Right lobe of liver (tissue), 4 donors: ENCODE data around the gene ADGRL3.

Experiments used
- POLR2A ChIP-seq: fragments of 450-650 bp; IDR thresholded peaks from one replicate; pipeline ENCODE4 v1.6.1; 2017; ENCODE audit warnings: antibody characterized with exemption, mild to moderate bottlenecking
- TF ChIP-seq, protein P1 (sequence below), 4 donors: fragments of 200-600 bp in 3 of 4; fragments of 450-650 bp in 1 of 4; IDR thresholded peaks; one replicate each; pipeline versions ENCODE4 v1.5.1 to v1.8.0; 2016 to 2022; ENCODE audit warnings: antibody characterized with exemption in 4 of 4, mild to moderate bottlenecking in 2 of 4
- donor health status: DM: no; HTN: no; CAD: no.
- donor health status: DM: no; HTN: no; CAD: no.
- donor health status: DM: no; HTN: yes; CAD: no.

DNA sequence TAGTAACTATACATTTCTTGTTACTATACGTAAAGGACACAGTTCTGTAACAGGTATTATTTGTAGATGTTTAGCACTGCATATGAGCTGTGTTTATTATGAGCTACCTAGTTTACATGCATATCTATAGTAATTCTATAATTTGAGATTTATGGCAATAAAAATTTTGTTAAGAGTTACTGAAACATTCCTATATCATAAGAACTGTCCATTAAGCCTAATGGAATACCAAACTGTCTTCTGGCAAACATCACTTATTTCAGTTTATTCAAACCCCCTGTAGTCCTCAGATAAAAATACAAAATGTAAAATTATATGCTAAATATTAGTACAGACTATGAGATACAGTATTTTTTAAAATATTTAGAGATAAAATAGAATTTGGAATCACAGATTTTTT is 205.2 kb downstream of the ADGRL3 start:
- TF ChIP-seq, protein P1, sequence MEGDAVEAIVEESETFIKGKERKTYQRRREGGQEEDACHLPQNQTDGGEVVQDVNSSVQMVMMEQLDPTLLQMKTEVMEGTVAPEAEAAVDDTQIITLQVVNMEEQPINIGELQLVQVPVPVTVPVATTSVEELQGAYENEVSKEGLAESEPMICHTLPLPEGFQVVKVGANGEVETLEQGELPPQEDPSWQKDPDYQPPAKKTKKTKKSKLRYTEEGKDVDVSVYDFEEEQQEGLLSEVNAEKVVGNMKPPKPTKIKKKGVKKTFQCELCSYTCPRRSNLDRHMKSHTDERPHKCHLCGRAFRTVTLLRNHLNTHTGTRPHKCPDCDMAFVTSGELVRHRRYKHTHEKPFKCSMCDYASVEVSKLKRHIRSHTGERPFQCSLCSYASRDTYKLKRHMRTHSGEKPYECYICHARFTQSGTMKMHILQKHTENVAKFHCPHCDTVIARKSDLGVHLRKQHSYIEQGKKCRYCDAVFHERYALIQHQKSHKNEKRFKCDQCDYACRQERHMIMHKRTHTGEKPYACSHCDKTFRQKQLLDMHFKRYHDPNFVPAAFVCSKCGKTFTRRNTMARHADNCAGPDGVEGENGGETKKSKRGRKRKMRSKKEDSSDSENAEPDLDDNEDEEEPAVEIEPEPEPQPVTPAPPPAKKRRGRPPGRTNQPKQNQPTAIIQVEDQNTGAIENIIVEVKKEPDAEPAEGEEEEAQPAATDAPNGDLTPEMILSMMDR (IDR thresholded peaks at IDR 0.05) = no peak
- no peak for TF ChIP-seq POLR2A
